Panc1 (cell line): ENCODE data around the gene STRA6. TPM values are rescaled to one million over a fixed set of nuclear protein-coding genes. Genes with fewer than 3 reads are reported as not detected.

ENCODE experiments used
- ATAC-seq: fragments of 200-7000 bp; cut with Tn5 transposase; 2 replicates; pipeline ENCODE4 v1.9.1; 2020; ENCODE audit warnings: mild to moderate bottlenecking, moderate library complexity
- BruUV-seq: library from RNA; stranded (reverse); fragments of 400-500 nt; replicated peaks from 2 replicates; lab custom pipeline; 2021; lab: Mats Ljungman, UMichigan
- CTCF ChIA-PET: fragments of 300-600 bp; sonication (Branson Sonifier 250); formaldehyde crosslinking; loops from one replicate; lab custom pipeline; 2022; ENCODE audit warnings: antibody characterized with exemption; lab: Charles Lee
- POLR2A ChIA-PET: fragments of 300-600 bp; sonication (Branson Sonifier 250); formaldehyde crosslinking; loops from one replicate; lab custom pipeline; 2022; ENCODE audit warnings: antibody characterized with exemption; lab: Charles Lee
- DNase-seq: peaks from one replicate; pipeline ENCODE4 v3.0.0-alpha.2; 2010; ENCODE audit warnings: low read depth, low spot score
- H3K27ac ChIP-seq: 2 replicates; pipeline ENCODE4 v1.5.1; 2011; ENCODE audit warnings: mild to moderate bottlenecking, low read length, inconsistent platforms
- H3K27me3 ChIP-seq: fragments of 200-500 bp; sonication (Bioruptor generic); 2 replicates; pipeline ENCODE4 v1.6.0; 2014; ENCODE audit warnings: low read length, inconsistent platforms; ENCODE audit not compliant: control insufficient read depth, insufficient read depth
- H3K36me3 ChIP-seq: fragments of 200-500 bp; sonication (Bioruptor generic); 2 replicates; pipeline ENCODE4 v1.5.1; 2014; ENCODE audit warnings: inconsistent platforms, mild to moderate bottlenecking, low read length, moderate library complexity; ENCODE audit not compliant: control insufficient read depth, insufficient read depth
- H3K4me1 ChIP-seq: 2 replicates; pipeline ENCODE4 v1.5.1; 2011; ENCODE audit warnings: inconsistent platforms, mild to moderate bottlenecking, low read length, moderate library complexity; ENCODE audit not compliant: control insufficient read depth, insufficient read depth
- H3K4me3 ChIP-seq, 2 experiments: 2 replicates each; pipeline ENCODE4 v1.5.1; 2011 to 2012; ENCODE audit warnings: low read depth in 2 of 2, low read length in 2 of 2, mild to moderate bottlenecking in 2 of 2, inconsistent platforms in 1 of 2, moderate library complexity in 1 of 2
- H3K9me3 ChIP-seq: fragments of 200-500 bp; sonication (Bioruptor generic); 2 replicates; pipeline ENCODE4 v1.5.1; 2014; ENCODE audit warnings: low read depth, mild to moderate bottlenecking, inconsistent platforms, low read length, moderate library complexity; ENCODE audit not compliant: control insufficient read depth, insufficient read depth
- CTCF ChIP-seq: fragments of 450-650 bp; IDR thresholded peaks from 2 replicates; pipeline ENCODE4 v1.5.1; 2017; ENCODE audit warnings: mild to moderate bottlenecking
- POLR2AphosphoS5 ChIP-seq: IDR thresholded peaks from 2 replicates; pipeline ENCODE4 v1.6.1; 2012; ENCODE audit warnings: mild to moderate bottlenecking, low read depth, low read length, moderate library complexity
- REST ChIP-seq, 2 experiments: IDR thresholded peaks; 2 replicates each; pipeline ENCODE4 v1.6.1; 2011 to 2012; ENCODE audit warnings: low read depth in 2 of 2, control low read depth in 1 of 2, low read length in 1 of 2, mild to moderate bottlenecking in 1 of 2, moderate library complexity in 1 of 2; ENCODE audit not compliant: insufficient read depth in 1 of 2
- SIN3A ChIP-seq: IDR thresholded peaks from 2 replicates; pipeline ENCODE4 v1.6.1; 2012; ENCODE audit warnings: low read depth, mild to moderate bottlenecking, low read length, moderate library complexity, borderline replicate concordance; ENCODE audit not compliant: insufficient read depth
- TCF7L2 ChIP-seq: IDR thresholded peaks from 2 replicates; pipeline ENCODE4 v1.6.1; 2011; ENCODE audit warnings: mild to moderate bottlenecking, low read depth, low read length, inconsistent platforms
- in situ Hi-C: cut with HindIII; loops from 2 replicates; pipeline ENCODE4 v1.10.0; 2016; ENCODE audit warnings: low sequenced_read_pairs, low pct_unique_long_range_greater_than_20kb
- intact Hi-C: fragments of 100-400 bp; cut with micrococcal nuclease; formaldehyde crosslinking; loops from one replicate; pipeline ENCODE4 v1.10.0; 2022; ENCODE audit not compliant: unreplicated experiment
- total RNA-seq: library from RNA; stranded (reverse); gene quantifications from one replicate; pipeline ENCODE4 v1.2.1, GENCODE V29; 2021; ENCODE audit not compliant: unreplicated experiment

The STRA6 gene
- total RNA-seq, 1 experiment from 2014 or later: 1.1 TPM

- ChIA-PET POLR2A (interaction anchor here (0.6 kb wide), 3 partner anchors 31 to 1509 kb away, joined by 3 to 4 read pairs (median 3); partner anchors contain the start of gene STRA6), CTCF (interaction anchor here (0.6 kb wide), 1 partner anchor 50 kb away, joined by 3 read pairs; no protein-coding TSS in a partner anchor)
- Histone ChIP-seq H3K27ac (no peak overlapping the region), H3K4me1 (no peaks in the 10 kb centered on the region), H3K9me3 (no peaks in the 10 kb centered on the region), H3K27me3 (no peaks in the 10 kb centered on the region), H3K4me3 (no peak overlapping the region), H3K36me3 (no peaks in the 10 kb centered on the region)
- ATAC-seq (no peak), DNase-seq (no peak)
- BruUV-seq: no TSS peak
- in situ Hi-C loops: no loop called here
- TF ChIP-seq TCF7L2 (no peak), CTCF (no peak), SIN3A (no peak), POLR2AphosphoS5 (no peak), REST (IDR thresholded peaks at IDR 0.05; ENCODE audit: insufficient read depth in 1 of 2, low read depth in 2 of 2, low read length in 1 of 2) (no peak)
- intact Hi-C loops: no loop called here
These were observed 31.6 kb downstream of the STRA6 start for GRCh38 chr15:74170875-74171578.

GRCh38 chr15:74170071-74170844, 32.3 kb downstream of the STRA6 start:
- ChIA-PET CTCF (no interaction called here), POLR2A (no interaction called here)
- BruUV-seq: no TSS peak
- H3K36me3 ChIP-seq: no peaks in the 10 kb centered on the region
- H3K27me3 ChIP-seq: no peaks in the 10 kb centered on the region
- TF ChIP-seq POLR2AphosphoS5 (no peak), SIN3A (no peak)
- no peaks in the 10 kb centered on the region for H3K9me3 ChIP-seq
- no peak for ATAC-seq
- DNase-seq: no peak
- H3K4me1 ChIP-seq: no peaks in the 10 kb centered on the region
- intact Hi-C loops: no loop called here
- H3K4me3 ChIP-seq: no peak overlapping the region
- H3K27ac ChIP-seq: no peak overlapping the region
- in situ Hi-C loops: no loop called here
